COLO829 (cell line): ENCODE results near the gene RAB11FIP3.
"Not testable (repeated sequence)": the region's sequence is repeated elsewhere in the genome, so short reads cannot be mapped to it uniquely, and the experiment has no call there.

Experiments
- DNase-seq: peaks from one replicate; pipeline ENCODE4 v3.0.0; 2012; ENCODE audit warnings: low spot score

RAB11FIP3 gene

GRCh38 chr16:495127-495748, 69.8 kb downstream of the RAB11FIP3 start:
- peak; percentile 46 for DNase-seq

DNA sequence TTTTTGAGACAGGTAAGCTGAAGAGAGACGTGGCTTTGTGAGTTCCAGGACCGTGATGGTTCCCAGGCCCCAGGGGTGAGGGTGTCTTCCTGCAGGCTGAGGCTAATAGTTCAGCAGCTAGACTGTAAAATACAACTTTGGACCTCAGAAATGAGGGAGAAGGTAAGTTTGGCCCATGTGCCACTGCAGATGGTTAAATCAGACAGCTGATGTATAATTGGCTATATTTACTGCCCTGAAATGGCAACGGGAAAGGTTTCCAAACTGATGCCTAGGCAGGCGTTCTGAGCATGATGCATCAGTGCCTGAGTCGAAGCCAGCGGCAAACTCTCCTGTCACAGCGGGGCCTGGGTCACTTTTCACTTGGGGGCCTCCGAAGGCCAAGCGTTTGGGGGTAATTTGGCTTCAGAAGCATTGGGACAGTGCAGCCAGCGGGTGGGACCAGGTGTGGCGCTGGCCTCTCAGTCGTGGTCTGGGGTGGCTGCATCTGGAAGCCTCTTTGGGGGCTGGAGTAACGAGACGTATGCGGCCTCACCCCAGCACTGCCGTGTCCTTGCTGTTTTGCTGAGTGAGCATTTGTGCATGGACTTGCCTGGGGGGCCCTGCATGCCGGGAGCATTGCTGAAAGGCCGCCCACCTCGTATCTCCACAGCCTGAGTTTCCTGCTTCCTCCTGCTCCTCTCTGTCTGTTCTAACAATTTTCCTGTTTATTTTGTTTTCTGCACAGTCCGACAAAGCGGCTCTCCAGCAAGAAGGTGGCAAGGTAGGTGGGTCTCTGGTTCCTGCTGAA, 70.8 kb downstream of the RAB11FIP3 start:
- no peak for DNase-seq

DNA sequence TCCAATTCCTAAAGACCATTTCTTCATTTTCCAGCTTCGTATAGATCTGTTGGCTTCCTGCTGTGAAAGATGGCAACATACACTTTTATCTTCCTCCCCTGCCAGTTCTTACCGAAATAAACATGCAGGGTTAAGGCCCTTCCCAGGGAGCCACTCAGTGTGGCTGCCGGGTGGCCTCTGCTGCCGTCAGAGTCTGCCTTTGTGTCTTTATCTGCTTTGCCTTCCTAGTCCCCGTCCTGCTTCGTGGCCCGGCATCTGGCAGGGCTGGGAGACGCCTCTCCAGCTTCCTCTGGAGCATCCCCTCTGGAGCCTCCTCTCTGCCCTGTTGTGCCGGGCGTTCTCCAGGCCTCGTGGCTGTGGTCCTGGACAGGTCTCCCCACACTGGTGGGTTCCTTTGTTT, 71.8 kb downstream of the RAB11FIP3 start:
- DNase-seq, result no peak

DNA sequence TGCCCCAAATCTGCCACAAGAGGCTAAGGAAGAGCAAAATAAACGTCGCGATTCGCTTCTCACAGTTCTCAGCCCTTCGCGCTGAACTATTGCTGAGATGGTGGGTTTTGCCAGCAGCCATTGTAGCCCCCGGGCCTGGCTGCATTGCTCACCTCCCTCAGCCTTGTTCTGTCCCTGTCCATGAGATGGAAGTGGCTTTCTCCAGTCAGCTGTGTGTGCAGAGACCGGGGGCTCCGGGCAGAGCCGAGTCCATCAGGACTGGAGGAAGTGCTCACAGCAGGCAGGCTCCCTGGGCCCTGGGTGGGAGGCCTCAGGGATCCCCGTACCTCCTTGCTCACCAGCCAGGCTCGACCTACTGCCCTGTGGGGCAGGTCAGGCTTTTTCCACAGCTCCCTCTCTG, 74.5 kb downstream of the RAB11FIP3 start:
- DNase-seq, result no peak

DNA sequence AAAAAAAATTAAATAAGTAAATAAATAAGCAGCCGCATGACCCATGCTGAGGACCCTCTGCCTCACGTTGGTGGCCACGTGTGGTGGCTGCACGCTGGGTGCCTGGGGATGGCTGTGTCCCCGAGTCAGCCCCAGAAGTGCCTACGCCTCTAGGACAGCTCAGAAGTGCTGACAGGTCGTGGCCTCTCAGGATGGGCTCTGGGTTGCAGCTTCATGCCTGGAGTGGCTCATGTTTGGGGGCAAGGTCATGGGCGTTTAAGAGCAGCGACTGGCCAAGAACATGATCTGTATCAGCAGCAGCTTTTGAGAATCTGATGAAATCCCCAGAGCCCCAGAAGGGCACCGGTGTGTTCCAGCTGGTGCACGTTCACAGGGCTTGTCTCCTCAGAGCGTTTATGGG, 75.3 kb downstream of the RAB11FIP3 start:
- no peak for DNase-seq

GRCh38 chr16:502179-502943, 76.9 kb downstream of the RAB11FIP3 start:
- DNase-seq, result no peak

DNA sequence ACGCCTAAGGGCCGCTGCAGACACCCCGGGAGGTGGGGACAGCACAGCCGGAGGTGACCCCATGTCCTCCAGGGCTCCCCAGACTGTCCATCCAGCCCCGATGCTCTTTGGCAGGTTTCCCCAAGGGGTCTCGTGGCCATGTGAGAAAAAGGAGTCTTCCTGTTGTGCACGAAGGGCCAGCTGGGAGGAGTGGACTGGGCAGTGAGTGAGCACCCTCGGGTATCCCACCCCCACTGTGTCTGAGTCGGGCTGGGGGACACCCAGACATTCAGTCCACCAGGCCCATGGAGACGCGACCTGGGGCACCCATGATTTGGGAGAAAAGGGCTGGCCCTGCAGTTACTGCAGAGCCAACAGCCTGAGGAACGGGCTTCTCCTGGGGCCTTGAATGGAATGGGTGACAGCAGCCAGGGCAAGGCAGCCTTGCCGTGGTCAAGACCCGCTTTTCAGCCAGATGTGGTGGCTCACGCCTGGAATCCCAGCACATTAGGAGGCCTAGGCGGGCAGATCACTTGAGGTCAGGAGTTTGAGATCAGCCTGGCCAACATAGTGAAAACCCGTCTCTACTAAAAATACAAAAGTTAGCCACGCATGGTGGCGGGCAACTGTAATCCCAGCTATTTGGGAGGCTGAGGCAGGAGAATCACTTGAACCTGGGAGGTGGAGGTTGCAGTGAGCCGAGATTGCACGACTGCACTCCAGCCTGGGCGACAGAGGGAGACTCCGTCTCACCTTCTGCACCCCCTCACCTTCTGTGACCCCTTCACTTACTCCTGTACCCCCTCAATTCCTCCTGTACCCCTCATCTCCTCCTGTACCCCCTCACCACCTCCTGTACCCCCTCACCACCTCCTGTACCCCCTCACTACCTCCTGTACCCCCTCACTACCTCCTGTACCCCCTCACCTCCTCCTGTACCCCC, 78.0 kb downstream of the RAB11FIP3 start:
- no peak for DNase-seq

GRCh38 chr16:505479-506245, 80.2 kb downstream of the RAB11FIP3 start:
- no peak for DNase-seq

DNA sequence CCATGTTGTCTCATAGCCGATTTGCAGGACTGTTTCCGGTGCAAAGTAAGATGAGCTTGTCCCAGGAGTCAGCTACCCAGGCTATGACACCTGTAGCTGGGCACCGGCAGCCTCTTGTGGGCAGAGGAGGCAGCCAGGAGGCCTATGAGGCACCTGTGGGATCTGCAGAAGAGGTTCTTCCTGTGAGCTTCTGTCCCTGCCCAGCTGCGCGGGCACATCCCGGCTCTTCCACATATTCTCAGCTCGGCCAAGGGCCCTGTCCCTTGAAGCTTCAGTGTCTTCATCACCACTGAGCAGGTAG, 80.7 kb downstream of the RAB11FIP3 start:
- DNase-seq, result no peak

DNA sequence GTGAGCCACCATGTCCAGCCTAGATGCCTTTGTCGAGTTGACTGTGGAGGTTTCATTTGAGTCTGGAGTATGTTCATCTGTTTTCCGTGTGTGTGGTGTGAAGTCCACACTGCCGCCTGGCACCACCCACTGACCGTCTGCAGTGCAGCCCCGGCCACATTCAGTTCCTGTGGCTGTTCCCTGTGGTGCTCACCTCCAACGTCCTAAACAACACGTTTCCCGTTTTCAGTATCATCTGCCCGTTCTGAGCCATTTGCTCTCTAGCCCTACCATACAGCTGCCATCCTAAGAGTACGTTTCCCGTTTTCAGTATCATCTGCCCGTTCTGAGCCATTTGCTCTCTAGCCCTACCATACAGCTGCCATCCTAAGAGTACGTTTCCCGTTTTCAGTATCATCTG, 82.1 kb downstream of the RAB11FIP3 start:
- DNase-seq, result not testable (repeated sequence)

GRCh38 chr16:507996-508395, 82.5 kb downstream of the RAB11FIP3 start:
- no peak for DNase-seq

DNA sequence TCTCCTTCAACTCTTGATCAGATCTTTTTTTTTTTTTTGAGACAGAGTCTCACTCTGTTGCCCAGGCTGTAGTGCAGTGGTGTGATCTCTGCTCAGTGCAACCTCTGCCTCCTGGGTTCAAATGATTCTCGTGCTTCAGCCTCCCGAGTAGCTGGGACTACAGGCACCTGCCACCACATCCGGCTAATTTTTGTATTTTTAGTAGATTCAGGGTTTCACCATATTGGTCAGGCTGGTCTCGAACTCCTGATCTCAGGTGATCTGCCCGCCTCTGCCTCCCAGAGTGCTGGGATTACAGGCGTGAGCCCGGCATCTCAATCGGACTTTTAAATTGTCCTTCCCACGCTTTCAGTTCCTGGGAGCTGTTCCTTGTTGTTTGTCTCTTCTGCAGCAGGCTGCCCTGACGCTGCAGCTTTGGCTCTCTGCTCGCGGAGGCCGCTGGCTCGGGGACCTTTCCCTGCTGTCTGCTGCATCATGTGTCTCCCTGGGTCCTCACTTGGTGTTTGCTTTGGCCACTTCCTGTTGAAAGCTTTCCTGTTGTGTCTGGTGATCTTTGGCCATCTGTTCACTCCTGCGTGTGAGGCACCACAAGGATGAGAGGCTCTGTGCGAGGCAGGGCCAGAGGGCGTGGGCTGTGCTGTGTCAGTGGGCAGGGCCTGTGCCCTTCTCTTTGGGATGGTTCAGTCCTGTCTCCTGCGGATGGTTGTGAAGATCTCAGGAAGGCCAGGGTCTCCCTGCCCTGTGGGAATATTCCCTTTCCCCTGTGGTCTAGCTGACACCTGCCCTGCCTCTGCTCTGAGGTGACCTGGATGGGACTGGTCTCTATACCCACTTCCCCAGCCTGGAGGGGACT, 83.7 kb downstream of the RAB11FIP3 start:
- DNase-seq, result no peak

- no peak for DNase-seq
Measured at GRCh38 chr16:510066-510825, 84.8 kb downstream of the RAB11FIP3 start.

GRCh38 chr16:512802-513201, 87.4 kb downstream of the RAB11FIP3 start:
- no peak for DNase-seq

DNA sequence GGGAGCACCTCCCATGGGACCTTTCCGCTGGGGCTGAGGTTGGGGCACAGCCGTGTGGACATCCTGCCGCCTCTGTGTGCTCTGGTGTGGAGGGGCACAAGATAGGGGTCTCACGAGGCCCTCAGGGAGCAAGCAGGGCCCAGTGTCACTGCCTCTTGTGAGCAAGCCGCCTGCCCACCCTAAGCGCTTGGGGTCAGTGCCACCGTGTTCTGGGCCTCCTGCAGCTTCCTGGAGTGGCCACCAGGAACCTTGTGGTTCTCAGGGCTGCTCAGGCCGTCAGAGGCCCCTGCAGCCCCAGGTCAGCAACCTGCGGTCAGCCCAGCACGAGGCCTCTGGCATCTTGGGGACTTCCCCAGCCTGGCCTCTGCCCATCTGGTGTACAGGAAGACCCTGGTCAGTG, 88.5 kb downstream of the RAB11FIP3 start:
- DNase-seq, result no peak

- DNase-seq, result no peak
Measured at GRCh38 chr16:515175-515938, 89.9 kb downstream of the RAB11FIP3 start.

- DNase-seq, result no peak
Measured at GRCh38 chr16:515939-516226, 90.4 kb downstream of the RAB11FIP3 start.

DNA sequence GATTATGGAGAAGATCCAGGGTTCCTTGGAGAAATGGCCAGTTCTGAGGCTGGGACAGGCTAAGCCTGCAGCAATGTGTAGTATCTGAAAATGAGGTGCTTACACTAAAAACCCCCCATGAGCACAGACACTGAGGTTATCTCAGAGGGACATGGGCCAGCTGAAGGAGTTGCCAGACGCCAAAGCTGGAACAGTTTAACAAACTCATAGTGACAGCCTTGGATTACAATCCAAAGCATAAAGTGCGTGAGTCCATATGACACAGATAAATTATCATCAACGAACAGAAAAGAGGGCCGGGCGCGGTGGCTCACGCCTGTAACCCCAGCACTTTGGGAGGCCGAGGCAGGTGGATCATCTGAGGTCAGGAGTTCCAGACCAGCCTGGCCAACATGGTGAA, 90.9 kb downstream of the RAB11FIP3 start:
- DNase-seq, result no peak

- DNase-seq, result no peak
Measured at GRCh38 chr16:518858-519257, 93.4 kb downstream of the RAB11FIP3 start.
